Inflammatory macrophage treated with lipopolysaccharide for 1 hour (primary cell): ENCODE data around the gene C16orf90.

Experiments used
- DNase-seq, 2 donors: peaks; one replicate each; pipeline ENCODE4 v3.0.0-alpha.2; 2020 to 2022

Gene C16orf90, protein sequence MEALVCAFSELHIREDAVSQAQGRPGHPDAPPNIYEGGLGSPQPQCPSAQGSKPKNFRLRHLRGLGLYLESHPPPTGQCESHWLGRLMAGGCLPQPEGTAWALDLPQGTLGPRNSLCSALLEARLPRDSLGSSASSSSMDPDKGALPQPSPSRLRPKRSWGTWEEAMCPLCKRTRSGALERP

DNA sequence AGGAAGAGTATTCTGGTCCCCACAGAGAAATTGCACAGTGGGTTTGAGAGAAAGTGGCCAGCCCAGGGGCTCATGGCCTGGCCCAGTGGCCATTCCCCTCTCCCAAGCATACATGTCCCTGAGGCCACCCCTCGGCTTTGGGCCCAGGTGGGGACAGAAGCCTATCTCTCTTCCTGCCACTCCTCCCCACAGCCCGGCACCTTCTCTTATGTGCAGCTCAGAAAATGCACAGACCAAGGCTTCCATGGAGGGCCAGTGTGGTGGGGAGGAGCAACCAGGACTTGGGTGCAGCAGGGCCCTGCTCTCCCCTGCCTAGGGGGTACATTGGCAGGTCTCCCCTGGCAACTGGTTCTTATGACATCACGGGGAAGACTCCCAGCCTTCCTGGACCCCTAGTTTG is at the start of gene C16orf90:
C16orf90 (minus strand) TSS at position 314 of the 400 bp plus-strand sequence; CDS start at position 246, 68 bp downstream.
- no peak for DNase-seq

DNA sequence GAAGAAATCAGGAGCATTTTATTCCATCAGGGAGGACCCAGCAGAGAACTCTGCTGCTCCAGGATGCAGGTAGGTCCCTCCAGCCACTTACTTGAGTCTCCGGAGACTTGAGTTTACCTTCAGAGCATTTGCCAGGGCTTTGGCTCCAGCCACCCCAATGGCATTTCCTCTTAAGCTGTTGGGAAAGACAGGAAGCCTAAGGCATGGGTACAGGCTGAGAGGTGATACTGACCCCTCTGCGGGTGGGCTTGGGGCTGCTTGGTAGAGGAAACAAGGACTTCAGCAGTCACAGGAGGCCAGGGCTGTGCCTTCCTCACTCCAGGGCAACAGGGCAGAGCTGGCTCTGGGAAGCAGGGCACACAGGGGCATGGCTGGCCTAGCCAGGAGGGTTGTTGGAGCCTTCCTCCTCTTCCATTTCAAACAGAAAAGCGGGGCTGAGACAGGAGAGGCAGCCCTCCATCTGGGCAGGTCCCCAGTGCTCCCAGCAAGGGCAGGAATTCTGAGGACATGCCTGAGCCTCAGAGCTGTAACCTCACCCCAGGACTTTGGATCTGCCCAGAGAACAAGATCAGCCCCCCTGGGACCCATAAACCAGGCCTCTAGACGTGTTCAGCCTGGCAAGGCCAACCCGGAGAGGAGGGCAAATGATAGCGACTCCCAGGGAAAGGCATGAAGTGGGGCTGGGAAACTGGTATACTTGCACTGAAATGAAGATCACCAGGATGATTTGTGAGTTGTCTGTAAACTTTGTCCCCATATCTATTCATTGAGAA is 47.5 kb upstream of the C16orf90 start:
- no peak for DNase-seq

DNA sequence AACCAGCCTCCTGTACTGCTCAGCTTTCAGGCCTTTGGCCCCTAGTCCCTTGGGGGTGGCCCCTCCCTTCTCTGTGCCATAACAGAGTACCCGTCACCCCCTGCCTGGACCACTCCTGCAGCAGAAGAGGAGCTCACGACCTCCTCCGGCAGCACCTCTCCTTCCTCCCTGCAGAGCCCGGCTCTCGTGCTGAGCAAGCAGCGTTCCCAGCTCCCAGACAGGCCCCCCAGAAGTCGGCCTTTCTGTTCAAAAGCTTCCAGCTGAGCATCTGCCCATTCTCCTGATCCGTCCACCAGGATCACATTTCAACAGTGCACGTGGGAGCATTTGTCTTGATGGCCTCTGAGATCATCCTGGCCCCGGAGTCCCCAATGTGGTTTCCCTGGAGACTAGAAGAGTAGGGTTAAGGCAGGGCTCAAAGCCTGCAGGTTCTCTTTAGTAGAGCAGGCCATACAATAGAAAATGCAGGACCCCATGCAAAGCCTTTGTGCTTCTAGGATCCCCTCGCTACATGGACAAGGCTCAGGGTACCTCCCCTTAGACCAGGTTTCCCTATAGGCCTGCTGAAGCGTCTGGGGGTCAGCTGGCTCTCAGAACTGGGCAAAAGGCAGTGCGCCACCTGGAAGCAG is 46.4 kb upstream of the C16orf90 start:
- DNase-seq, result no peak

DNA sequence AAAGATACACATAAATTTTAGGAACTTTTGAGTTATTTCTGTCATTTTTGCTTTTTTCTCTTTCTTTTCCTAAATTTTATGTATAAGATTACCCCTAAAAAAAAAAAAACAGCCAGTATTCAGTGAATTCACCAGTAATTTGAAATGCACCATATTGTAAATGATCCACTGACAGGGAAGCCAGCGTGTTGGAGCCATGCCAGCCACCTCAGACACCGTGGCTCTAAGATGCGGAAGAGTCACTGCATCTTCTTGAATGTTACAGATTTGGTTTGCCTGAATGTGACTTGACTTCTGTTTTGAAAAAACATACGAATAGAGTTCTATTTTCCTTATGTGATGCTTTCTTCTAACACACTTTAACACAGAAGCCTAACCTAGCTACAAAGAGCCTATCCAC is 42.9 kb upstream of the C16orf90 start:
- DNase-seq, result no peak

DNA sequence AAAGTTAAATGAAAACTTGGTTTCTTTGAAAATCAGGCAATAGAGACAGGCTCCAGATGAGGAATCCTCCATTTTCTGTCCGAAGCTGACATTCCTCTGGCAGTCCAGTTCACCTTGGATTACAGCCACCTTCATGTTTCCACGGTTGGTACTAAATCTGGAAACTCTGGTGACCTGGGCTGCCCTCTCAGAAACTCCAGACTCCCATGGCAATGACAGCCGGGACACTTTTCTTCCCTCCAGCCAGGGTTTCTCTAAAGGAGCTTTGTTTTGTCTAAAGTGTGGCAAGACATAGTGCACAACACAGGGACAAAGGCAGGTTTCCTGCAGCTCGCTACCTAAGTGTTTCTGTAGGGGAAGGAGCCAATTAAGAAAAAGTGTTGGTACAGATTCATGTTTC is 41.6 kb upstream of the C16orf90 start:
- DNase-seq, result no peak

DNA sequence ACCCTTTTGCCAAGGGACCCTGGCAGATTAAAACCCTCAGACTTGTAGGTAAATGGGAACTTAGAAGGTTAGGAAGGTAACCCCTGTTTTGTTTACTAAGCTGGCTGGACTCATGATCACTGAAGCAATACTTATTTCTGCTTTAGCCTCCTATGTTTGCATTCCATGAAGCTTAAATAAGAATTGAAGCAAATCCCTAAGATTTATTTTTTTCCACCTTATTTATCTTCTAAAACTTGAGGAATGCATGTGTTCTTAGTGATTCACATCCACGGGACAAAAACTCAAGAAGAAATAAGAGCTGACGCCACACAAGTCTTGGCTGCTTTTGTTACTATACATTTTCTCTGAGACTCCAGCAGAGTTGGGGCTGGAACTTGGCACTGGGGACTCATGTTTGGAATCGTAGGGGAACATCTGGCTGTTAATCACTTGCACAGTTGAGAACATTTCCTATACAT is 41.0 kb upstream of the C16orf90 start:
- no peak for DNase-seq

DNA sequence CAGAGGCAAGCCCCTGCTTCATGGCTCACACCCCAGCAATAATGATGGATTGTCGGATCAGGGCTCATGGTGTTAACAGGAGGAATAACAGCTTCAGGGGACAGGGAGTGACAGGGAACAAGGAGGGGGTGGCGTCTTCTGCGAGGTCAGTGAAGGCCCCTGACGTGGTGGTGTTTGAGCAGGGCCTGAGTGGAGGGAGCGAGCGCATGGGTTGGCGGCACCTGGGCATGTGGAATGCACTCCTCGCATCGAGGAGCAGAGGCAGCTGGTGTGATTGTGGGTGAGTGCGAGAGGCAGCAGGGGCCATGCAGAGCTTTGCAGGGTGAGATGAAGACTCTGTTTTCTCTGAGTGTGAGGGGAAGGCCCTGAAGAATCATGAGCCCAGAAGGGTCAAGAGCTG is 38.8 kb upstream of the C16orf90 start:
- DNase-seq, result no peak

DNA sequence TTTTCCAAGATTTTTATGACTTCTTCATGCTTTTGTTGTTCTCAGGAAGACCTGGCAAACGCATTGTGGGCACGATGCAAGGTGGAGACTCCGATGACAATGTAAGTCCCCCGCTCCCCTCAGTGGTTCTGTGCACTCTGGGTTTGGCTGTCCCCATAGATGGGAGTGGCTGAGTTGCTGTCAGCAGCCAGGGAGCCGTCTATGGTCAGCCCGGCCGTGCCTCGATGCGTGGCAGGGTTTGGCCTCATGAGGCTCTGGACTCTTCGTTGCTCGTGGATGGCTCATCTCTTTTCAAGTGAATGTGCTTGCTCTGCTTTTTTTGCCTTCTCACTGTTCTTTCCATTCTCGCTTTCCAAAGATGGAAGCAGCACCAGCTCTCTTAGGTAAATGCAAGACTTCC is 37.5 kb upstream of the C16orf90 start:
- DNase-seq, result no peak

DNA sequence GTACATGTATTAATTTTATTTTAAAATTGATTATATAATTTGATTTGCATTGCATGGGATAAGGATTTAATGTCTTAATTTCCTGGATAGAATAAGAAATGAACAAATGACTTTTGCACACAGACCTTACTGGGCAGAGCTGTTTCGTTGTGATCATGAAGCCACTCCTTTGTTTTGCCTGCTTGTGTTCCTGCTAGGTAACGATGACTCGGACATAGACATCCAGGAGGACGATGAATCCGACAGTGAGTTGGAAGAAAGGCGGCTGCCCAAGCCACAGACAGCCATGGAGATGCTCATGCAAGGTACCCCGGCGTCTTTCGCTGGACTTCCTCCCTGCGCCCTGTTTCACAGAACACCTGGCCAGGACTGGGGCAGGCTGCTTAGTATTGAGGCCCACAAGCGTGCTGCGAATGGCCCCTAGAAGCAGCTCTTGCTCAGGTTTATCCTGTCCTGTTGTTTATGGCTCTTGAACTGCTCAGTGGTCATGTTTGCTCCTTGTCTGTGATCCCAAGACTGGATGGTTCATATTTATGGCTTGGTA is 35.2 kb upstream of the C16orf90 start:
- DNase-seq, result no peak

DNA sequence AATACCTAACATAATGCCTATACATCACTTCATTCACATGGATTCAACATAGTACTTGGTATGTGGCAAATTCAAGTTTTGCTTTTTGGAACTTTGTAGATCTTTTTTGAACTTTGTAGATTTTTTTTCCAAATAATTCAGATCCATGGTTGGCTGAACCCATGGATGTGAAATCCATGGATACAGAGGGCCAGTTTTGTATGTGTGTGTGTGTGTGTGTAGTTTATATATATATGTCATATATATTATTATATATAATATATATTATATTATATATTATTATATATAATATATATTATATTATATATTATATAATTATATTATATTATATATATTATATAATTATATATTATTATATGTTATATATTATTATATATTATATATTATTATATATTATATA is 33.9 kb upstream of the C16orf90 start:
- DNase-seq, result no peak

DNA sequence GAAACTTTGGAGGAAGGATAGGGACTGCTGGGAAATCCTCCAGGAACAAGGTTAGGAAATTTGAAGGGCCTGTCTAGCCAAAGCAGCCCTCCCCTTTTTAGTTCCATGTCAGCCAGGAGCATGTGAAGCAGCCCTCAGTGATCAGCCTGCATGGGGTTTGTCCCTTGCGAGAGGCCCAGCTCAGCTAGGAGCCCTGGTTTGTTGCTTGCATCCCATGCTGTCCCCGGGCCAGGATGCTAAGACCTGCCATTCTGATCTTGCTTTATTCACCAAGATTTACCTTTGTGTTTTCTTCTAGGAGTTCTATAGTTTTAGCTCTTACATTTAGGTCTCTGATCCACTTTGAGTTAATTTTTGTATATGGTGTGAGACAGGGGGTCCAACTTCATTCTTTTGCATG is 33.1 kb upstream of the C16orf90 start:
- DNase-seq, result no peak

DNA sequence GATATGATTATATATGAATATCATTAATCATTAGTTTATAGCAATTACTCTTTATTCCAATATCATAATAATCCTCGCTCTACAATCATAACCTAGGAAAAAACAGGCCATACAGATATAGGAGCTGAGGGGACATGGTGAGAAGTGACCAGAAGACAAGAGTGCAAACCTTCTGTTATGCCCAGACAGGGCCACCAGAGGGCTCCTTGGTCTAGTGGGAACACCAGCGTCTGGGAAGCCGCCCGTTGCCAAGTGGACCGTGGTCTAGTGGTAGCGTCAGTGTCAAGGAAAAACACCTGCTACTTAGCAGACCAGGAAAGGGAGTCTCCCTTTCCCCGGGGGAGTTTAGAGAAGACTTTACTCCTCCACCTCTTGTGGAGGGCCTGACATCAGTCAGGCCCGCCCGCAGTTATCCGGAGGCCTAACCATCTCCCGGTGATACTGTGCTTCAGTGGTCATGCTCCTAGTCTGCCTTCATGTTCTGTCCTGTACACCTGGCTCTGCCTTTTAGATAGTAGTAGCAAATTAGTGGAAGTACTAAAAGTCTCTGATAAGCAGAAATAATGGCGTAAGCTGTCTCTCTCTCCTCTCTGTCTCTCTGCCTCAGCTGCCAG is 32.0 kb upstream of the C16orf90 start:
- DNase-seq, result peak; percentile 28 to 78

DNA sequence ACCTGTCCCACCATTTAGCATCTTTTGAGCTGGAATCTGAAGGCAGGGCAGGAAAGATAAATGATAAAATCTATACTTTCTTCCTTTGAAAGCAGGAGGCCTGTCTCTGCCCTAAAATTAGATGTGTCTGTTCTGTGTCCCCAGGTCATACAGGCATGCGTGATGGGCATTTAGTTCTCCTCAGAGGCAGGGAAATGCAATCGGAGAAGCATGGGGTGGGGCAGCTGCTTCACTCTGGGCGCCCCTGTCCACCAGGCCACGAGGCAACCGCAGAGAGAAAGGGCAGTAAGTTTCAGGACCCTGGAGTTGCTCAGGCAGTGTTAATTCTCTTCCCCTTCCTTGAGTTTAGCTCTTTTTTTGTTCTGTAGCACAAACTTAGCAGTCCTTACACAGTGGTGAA is 30.7 kb upstream of the C16orf90 start:
- no peak for DNase-seq

DNA sequence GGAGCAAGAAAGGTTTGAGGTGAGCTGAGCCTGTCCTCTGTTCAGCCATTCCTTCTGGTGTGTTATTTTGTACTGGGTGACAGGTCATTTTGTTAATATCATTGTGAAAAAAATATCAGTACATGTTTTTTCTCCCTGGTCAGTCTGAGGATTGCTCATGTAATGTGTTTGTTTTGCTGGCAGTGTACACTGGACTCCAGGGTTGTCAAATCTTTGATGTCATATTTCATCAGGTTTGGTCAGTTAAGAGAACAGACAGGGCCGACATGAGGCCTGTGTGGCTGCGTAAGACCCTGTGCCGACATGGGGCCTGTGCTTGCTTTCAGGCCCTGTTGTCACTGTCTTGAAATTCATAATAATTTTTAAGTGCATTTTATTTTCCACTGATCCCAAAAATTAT is 28.0 kb upstream of the C16orf90 start:
- no peak for DNase-seq

DNA sequence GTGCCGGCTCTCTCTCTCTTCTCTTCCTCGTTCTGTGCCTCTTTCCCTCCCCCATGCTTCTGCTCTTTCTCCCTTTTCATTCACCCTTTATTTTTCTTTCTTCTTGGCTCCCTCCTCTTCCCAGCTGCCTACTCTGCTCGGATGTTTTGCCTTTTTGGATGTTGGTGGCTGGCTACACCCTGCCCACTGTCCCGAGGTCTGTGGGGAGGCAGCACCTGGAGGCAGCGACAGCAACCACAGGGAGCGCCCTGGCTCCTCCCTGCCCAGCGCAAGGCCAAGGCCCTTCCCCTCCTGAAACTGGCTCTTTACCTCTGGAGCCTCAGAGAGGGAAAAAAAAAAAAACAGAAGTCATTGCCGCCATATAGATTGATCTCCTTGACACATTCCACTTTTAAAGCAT is 25.6 kb upstream of the C16orf90 start:
- DNase-seq, result no peak

DNA sequence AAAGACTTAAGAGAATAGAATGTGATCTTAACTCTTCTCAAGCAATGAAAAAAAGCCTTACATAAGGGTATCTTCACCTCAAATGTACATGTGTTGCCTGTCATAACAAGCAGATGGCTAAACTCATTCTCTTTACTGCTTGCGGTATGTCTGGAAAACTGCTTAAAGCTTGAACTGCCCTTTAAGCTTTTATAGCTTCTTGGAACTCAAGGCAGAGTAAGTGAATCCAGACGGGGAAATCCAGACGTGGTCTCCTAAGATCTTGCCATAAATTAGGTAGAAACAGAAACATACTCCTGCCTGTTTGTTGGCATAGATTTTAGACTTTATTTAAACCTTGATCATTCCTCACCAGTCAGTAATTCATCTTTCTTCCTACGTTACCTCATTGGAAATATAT is 25.1 kb upstream of the C16orf90 start:
- DNase-seq, result no peak

DNA sequence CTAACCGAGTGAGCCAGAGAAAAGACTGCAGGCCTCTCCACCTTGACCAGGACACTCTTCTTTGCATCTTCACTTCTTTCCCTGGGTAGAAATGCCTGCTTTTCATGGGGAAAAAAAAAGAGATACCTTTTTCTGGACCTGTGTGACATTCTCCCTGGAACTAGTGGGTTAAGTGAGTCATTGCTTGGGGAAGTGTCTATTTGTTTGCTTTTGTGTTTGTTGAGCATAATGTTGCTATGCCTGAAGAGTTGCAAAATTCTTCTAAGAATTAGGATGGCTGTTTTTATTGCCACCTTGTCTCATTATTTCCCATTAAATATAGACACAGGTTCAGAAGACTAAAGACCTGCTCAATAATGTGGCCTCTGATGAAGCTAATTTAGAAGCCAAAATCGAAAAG is 24.3 kb upstream of the C16orf90 start:
- no peak for DNase-seq

DNA sequence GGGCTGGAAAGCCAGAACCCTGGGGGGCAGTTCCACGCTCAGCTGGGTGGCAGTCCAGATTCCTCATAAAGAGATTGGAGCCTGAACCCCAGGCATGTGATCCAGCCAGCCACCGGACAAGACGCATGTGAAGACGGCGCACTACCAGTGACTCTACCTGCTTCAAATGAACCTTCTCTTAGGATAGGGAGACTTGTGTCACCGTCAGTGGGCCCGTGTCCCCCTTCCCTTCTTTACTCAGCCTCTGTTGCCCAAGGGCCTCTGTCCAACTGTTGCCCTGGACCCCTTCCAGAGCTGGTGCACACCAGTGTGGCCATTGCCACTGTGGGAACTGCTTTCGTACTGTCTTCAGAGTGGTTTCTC is 23.7 kb upstream of the C16orf90 start:
- DNase-seq, result no peak

DNA sequence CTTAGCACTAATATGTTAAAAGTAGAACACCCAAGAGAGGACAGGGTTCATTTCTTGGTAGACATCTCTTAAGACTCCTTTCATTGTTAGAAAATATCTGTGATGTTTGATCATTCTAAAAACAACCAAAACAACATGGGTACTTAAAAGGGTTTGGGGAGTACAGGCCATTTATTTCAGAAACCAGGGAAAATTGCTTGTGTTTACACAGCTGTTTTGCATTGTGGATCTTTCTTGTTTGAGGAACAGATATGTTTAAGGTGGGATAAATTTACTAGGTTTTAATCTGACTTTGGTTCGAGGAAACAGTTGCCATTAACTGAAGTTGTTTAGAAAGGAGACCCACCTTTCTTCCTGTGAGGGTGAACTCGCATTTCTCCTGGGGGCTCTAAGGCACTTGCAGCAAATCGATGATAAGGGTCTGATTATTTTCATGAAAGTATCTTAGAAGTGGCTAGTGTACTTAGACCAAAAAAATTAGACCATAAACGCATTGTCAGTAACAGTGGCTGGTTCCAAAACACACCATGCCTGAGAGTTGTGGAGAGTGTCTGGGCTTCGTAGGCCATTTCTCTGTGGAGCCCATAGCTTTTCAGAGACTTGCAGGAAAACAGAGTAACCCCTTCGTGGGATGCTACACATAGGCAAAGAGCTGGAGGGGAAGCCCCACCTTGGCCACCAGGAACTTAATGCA is 23.1 kb upstream of the C16orf90 start:
- no peak for DNase-seq

DNA sequence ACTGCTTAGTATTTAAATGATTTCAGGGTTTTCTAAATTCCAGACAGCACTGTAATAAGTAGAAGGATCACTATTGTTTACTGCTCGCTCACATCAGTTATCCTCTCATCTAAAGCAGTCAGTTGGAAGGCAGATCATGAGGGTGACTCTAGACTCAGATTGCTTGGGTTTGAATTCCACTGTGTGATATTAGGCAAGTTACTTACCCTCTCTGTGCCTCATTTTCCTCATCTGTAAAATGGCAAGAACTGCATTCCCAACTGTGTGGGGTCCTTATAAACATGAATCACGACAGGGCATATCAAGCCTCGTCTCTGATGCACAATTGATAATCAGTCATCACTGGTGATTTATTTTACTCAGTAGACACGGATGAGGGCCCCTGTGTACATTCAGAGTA is 20.6 kb upstream of the C16orf90 start:
- no peak for DNase-seq

DNA sequence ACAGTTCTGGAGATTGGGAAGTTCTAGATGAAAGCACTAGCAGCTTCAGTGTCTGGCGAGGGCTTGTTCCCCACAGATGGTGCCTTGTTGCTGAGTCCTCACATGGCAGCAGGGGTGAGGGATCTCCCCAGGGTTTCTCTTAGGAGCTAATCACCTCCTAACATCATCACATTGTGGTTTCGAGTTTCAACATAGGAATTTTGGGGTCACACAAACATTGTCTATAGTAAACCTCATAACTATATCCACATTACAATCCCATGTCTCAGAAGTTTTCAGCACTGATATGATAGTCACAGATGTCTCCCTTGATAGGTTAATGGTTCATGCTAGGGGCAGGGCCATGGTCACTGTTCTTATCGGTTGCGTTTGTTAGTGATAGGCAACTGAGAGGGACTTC is 19.3 kb upstream of the C16orf90 start:
- no peak for DNase-seq

DNA sequence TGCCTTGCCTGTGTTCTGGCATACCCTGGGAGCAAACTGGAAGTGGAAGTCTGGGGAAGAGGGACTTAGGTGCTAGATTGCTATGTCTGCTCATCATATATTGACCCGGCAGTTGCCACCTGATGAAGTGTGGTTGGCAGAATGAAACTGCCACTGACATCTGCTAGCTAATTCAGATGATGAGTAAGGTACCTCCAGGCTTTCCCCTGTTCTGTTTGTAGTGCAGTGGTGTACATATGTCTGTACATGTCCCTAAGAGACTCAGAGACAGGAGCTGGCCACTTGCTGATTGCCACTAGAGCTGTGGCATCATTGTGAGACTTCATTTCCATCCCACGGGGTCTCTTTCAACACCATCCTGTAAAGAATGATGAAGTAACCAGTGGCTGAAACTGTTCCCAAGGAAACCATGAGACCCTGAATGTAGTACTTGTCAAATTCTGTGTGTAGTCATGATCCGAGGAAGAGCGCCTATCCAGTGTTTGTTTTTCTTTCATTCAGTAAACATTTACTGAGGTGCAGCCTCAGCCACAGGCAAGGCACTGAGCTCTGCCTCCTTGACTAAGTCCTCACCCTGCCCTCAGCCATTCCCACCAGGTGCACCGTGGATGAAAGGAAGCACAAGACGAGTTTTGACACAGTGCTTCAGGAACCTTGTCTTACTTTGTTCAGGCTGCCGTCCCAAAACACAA is 18.7 kb upstream of the C16orf90 start:
- DNase-seq, result no peak
